HG03039 (cell line): ENCODE results near the gene THSD7B.

Experiments
- ATAC-seq: cut with Tn5 transposase; IDR thresholded peaks from one replicate; pipeline ENCODE4 v1.9.1; 2021; ENCODE audit warnings: mild to moderate bottlenecking, moderate library complexity; ENCODE audit not compliant: unreplicated experiment

Gene THSD7B

DNA sequence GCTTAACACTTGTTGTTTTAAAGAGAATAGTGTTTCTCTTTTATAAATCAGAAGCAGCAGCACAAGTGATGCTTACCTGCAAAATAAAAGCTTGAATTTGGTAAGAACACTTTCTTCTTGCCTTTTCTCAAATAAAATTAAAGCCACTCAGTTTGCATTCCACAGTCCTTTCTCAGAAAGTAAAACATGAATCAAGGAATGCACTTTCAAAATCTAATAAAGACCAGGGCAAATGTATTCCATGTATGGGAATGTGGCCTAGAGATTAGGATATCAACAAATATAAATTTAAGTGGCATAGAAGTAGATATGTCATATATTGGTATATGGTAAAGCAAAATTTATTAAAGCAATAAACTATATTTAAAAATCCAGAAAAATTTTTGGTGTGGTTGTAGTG is 352.8 kb downstream of the THSD7B start:
- no peak for ATAC-seq

DNA sequence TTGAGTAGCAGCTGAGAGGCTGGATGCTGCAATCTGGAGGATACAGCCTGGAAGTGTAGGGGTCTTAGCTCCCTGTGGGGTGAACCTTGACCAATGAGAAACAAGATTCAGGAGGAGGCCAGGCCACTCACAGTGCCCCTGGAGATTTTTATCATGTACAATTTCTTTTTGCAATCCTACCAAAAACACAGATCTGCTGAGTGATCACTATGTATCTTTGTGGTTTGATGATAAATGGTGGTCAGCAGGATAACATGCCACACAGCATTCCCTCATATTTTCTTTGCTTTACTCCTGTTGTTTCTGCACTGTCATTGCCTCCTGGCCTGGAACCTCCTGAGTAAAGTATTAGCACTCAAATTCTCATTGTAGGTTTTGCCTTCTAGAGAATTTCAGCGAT is 357.9 kb downstream of the THSD7B start:
- no peak for ATAC-seq

DNA sequence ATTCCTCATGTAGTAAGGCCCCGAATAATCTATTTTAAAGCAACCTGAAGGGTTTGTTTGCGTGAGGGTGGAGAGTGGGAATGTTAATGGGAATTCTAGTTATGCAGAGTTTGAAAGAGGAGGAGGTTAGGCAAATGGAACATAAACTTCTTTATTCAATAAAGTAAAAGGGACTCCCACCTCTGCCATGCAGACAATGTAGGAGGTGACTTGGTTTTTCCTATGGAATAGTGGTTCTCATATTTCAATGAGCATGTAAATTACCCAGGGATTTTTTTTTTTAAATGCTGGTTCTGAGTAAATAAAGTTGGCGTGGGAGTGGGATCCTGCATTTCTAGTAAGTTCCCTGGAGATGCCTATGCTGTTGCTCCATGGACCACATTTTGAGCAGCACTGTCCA is 367.9 kb downstream of the THSD7B start:
- no peak for ATAC-seq

DNA sequence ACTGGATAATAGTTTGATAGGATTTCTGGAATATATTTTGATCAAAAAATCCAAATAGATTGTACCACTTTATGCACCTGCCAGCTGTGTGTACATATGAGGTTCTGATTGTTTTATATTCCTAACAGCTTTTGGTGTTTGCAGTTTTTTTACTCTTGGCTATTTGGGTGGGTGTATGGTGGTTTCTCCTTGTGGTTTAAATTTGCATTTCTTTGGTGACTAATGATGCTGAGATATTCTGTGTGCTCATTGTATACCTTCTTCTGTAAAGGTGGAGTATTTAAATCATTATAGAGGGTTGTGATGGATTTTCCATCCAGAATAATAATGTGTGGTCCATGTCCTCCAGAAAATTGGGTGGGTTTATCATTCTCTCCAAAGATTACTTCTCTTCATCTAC is 372.9 kb downstream of the THSD7B start:
- no peak for ATAC-seq

DNA sequence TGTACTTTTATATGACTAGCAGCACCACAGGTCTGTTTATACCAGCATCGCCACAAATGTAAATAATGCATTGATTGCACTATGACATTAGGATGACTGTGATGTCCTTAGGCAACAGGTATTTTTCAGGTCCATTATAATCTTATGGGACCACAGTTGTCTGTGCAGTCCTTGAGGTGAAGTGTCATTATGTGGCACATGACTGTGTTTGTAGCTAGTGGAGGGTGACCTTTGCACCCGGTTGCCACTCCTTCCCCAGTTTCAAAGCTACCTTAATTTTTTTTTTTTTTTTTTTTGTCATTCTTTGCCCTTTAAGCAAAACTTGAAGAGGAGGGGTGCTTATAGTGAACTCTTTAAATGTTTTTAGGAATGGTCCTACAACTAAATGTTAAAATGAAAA is 386.4 kb downstream of the THSD7B start:
- no peak for ATAC-seq

DNA sequence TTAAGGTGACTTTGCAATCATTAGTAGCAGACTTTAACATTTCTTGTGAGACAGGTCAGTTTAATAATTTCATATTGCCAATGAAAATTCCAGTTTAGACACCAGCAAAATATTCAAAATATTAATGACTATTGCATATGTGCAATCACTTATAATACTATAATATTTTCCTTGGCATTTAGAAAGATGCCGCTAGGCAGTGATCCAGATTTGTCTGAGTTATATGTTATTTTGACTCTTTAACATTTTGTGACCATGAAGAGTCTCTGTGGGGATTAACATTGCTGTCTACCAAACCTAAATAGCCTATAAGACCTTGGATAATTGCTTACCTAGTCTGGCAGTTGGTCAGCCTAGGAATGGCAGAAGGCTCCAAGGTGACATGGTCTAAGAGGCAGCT is 389.6 kb downstream of the THSD7B start:
- no peak for ATAC-seq

DNA sequence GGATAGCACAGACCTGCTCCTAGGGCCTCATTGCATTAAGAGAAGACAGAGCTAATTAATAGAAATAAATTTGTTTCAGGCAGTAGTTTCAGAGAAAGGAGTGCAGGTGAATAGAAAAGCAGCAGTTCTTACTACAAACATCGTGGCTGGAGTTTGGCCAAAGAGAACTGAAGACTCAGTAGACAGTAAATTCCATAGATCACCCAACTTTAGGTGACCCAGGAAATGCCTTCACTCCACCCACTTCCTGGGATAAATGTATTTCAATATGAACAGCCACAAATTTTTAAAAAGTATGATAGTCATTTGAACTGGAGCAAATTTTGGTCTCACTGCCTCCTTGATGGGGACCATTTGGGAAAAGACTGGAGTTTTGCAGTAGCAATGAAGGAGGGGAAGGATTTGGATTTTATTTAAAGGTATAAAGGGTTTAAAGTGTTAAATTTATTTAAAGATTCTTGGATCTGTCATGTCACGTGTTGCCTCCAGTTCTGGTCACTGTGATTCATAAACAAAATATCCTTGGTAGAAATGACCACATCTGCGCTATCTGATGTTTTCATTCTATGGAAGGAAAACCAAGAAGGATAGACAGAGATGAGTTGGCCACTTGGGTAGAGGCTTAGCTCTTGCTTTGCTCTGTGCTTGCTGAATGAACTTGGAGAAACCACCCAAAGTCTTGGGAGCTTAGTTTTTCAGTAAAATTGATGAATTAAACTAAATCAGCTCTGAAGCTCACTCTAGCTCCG is 390.2 kb downstream of the THSD7B start:
- ATAC-seq, result no peak

DNA sequence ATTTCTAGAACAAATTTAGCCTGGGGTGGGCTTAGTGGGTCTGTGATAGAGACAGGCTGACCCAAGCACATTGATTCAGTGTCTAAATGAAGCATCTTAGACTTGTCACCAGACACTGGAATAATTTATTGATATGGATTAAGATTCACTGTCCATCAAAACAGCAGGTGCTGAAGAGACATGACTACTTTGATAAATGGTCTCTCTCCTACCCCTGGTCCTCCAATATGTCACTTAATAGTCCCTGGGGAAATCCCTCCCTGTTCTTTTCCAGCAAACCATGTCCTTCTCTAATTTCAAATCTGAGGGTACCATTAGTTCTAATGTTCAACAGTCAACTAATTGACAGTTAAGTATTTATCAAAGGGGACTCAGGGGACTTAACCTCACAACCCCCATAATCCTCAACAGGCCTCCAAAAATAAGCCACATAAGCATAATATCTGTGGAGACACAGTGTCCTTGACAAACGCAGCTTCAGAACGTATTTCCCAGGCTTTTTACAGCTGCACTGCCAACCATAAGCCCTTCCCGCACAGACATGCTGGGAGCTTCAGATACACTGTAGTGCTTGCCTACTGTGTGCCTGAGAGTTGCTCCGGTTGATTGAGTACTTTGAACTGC is 391.0 kb downstream of the THSD7B start:
- no peak for ATAC-seq

DNA sequence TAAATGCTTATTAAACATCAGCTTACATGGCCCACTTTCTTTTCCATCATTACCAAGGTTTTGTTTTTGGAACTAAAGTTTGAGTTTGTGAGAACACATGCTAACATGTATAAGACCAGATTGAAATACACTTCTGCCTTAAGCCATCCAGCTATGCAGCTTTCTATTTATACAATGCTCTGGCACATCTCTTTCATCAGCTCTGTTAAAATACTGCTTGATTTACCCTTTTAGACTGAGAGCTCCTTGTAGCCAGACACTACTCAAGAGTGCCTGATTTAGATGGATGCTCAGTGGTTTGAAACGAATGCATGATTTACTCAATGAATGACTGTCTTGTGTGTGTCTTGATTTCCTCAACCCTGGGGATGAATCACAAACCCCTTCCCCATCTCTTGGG is 392.5 kb downstream of the THSD7B start:
- no peak for ATAC-seq

DNA sequence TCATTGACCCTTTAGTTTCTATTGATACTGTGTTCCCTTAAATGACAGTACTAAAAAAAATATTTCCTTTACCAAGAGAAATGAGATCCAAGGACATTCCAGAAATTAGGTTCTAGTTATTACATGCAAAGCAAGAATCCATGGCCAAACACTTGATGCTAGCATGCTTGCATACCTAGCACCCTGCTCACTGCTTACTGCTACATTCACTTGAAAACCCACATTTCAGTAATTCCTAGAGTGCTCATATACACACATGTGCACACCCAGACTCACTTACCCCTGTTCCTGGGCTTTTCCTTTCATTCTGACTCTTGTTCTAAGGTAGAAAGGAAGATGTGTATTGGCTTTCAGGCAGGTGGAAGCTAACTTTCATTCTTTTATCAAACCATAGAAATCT is 395.9 kb downstream of the THSD7B start:
- no peak for ATAC-seq

DNA sequence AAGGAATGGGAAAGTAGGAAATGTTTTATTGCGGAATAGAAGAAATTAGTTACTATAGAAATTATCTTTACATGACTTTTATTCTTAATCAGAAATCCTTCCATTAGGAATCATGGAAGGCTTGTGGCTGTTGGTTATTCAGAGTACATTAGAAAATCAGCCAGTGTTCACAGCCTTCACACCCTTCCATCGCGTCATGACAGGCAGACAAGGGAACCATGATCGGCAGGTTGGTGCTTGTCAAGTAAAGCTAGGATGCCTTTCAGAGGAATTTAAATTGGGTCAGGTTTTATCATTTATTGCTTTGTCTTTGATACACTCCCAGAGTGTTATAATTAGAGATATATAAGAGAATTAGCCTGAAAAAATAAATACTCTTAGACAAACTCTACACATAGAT is 400.6 kb downstream of the THSD7B start:
- ATAC-seq, result no peak

DNA sequence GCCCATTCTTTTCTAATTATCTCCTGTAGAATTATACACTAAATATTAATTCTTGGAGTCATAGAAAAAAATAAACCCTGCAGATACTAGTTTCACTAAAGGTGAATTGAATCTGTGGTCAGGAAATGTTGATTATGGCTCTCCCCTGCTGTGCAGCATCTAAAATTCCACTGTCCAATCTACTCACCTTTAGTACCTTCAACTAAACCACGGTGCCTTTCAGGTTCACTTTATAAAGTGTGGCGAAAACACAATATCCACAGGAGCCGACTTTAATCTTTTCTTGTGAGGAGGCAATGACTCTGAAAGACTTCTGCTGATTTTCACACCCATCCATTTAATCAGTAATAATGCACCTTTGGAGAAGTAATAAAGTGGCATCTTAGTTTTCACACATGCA is 402.3 kb downstream of the THSD7B start:
- ATAC-seq, result no peak

DNA sequence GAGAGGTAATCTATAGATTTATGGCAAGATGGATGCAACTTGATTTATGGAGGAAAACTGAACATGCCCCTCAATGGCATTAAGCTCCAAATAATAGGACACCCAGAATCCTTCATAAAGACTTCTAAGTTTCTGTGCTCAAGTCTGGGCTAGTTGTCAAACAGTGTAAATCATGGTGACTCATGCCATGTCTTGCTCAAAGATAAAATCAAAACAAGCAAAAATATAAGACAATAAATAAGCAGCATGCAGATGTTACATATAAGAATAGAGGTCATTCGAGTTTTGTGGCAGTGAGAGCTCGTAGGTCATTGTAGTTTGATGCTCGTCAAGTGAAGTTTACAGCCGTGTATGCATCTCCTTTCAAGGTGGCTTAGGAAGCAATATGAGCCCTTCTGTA is 403.2 kb downstream of the THSD7B start:
- no peak for ATAC-seq

DNA sequence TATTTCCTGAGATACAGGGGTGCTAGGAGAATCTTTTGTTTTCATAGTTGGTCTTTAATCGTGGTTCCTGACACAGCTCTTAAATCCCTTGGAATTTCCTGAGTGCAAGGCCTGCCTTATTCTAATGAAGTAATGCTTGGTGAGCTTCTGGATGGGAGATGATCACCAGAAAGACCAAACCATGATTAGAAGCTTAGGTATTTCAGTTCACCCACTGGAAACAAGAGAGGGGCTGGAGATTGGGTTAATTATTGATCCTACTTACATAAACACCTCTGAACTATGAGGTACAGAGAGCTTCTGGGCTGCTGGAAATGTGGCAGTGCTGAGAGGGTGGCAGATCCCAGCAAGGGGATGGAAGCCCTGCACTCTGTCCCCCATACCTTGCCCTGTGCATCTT is 406.8 kb downstream of the THSD7B start:
- ATAC-seq, result no peak

DNA sequence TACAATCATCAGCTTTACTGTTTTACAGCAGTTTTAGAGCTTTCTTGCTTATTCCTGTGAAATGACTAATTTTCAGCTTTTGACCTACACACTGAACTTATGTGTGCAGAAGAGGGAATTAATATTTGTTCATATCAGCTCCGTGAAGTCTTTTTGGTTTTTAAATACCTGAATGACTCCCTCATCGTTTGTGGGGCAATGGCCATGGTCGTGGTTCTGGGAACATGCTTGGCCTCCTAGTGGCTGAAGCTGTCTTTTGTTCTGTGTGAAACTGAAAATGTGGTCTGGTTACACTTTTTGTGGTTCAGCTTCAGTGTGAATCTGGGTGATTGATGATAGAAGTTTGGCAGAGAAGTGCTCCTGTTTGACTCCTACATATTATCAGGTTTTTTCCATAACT is 408.1 kb downstream of the THSD7B start:
- ATAC-seq, result peak; percentile 86

DNA sequence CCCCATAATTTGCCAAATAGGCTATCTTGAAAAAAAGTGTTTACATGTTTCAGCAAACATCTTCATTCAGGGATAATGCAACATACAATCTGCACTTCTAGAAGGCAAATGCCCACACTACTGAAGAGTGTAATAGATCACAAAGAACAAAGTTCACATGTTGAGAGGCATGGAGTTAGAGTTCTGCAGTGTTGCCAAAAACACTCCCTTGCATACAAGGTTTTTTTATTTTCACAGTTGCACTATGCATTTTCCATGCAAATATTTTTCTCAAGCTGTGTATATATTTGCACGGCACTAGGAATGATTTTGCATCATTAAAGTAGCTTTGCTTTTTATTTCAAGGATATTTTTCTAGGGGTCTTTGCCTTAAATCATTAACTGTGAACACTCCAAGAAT is 409.9 kb downstream of the THSD7B start:
- no peak for ATAC-seq

DNA sequence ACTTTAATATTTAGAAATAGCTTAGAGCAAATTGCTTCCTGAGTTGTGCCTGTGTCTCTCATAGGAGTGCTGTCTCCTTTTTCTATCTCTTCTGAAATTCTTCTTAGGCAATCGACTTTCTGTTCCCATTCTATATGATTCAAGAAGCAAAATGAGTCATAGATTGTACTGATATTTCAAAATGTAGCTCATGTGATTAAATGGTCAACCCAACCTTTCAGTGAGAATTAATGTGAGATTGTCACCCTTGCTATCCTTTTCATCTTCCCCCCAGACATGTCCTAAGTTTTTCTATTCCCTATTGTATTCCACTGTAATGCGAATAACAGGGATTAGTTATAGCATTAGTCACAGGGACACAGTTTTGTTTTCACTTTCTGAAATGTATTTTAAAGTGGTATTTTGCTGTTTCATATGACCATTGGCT is 413.6 kb downstream of the THSD7B start:
- ATAC-seq, result no peak

DNA sequence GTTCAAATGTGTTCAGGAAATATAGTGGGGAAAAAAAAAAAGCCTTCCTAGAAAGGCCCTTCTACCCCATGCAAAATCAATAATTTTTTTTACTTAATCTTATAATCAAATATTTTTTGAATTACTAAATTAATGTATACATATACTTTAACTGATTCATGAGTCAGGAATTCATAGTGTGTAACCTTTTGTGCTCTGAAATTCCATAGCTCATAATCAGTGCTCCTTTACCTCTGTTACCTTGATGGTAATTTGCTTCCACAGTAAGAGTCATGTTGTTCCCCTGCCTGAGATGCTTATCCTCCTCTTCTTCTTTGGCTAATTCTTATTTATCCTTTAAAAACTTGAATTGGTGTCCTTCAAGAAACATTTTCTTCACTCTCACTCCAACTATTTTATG is 414.2 kb downstream of the THSD7B start:
- no peak for ATAC-seq

DNA sequence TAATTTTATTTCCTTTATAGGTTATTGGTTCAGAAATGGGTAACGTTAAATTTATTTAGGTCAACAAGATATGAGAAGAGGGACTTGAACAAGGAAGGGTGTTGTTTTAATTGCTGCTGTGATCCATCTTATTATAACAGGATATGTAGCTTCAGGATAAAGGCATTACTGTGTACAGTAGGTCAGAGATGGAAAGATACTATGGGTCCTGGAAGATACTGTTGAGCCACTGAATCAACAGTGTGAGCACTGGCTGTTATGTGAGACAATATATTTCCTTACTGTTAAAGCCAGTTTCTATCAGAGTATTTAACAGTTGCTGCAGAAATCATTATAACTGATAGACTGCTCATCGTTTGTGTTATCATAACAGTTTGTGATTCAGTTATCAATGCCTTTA is 414.7 kb downstream of the THSD7B start:
- ATAC-seq, result no peak

DNA sequence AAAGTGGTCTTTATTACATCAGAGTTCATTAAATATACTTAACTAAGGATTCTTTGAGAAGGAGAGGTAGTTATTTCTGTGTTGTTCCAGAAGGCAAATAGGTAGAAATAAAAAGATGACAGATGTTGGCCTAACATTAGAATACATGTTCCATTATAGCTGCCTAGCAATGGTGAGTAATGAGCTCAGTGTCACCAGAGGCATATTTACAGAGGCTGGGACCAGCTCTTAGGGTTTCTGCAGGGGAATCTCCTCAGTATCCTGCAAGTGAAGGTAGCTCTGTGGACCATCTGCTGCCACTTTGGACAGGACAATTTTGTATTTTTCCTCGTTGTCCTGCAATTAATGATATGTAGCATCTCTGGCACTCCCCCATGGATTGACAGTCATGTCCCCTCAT is 416.0 kb downstream of the THSD7B start:
- ATAC-seq, result no peak

DNA sequence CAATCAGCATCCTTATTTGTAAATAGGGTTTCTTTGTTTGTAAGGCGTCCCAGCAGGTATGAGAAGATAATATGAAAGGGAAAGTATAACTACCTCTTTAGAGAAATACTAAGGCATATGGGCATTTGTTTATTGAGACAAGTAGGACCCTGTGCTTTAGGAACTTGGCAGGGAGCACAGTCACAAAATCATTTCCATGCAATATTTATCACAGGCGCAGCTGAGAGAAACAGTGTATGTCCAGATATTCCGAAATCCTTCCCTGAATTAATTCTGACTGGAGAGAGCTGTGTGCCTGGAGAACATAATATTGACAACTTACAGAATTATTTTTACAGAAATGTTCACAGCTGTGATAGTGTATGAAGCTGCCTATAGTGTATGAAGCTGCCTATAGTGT is 416.7 kb downstream of the THSD7B start:
- no peak for ATAC-seq

DNA sequence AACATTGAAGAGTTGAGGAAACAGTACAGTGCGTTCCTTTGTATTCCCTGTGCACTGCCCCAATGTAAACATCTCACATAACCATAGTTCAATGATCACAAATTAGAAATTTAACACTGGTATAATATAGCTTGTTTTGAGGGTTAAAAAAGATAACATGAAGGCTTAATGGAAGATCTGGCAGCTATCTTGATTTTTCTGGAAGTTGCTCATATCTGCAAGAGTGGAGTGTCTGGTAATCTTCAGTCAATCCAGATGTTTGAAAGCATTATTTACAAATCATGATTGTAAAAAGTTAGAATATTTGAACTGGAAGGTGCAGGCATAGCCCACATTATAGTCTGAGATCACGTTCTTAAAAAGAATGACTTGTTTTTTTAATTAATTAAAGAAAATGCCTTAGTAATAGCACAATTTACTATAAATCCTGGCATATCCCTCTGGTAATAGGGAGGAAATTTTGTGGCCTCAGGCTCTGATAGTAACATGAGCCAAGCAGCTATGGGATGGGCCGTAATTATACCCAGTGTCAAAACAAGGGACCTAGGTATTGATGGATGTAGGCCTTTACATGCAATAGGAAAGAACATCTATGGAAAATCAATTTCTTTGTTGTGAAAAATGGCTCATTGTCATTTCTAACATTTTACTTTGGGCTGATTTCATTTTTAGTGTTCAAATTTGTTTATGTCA is 418.0 kb downstream of the THSD7B start:
- ATAC-seq, result no peak
